Dedifferentiated amniotic fluid mesenchymal stem cell (primary cell): Measurements from ENCODE around the gene RPS15.
A peak's percentile ranks its signal among the peaks of the same experiment; 100 is the strongest.
"Not testable (repeated sequence)": the region's sequence is repeated elsewhere in the genome, so short reads cannot be mapped to it uniquely, and the experiment has no call there.

Experiments
- DNase-seq: peaks from one replicate; pipeline ENCODE4 v3.0.0-alpha.2; 2016; ENCODE audit errors: extremely low spot score

The RPS15 gene

DNA sequence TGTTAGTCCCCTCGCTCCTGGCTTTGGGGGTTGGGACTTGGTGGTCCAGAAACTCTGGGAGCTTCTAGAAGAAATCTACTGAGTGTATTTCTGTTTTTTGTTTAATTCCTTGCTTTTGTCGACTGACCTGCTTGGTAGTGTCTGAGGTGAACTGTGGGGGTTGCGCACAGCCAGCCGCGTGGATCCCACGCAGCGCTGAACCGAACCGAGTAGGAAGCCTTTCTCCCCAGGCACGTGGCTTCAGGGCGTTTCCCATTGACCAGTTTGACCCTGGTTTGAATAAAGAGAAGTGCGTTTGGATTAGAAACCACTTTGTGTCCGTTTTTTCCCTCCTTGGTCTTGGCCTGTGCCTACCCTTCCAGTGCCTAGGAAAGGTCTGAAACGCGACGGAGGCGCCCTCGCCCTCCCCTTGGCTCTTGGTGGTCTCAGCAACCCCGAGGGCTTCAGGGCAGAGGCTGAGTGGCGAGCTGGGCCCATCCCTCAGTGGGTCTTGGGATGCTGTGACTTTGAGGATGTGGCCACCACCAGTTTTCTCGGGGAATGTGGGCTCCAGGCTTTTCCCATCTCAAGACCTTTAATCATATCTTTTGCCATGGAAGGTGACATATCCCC is 2.7 kb upstream of the RPS15 start:
- DNase-seq = no peak

DNA sequence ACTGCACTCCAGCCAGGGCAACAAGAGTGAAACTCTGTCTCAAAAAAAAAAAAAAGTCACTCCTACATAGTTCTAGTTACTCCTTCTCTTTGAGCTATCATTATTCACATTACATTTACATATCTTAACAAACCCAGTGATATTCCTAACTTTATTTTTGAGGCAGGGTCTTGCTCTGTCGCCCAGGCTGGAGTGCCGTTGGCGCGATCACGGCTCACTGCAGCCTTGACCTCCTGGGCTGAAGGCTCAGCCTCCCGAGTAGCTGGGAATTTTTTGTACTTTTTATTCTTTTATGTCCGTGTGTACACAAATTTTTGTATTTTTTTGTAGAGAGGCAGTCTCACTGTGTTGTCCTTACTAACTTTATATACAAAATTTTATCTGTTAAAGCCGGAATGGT is 587 bp upstream of the RPS15 start:
- DNase-seq = no peak

DNA sequence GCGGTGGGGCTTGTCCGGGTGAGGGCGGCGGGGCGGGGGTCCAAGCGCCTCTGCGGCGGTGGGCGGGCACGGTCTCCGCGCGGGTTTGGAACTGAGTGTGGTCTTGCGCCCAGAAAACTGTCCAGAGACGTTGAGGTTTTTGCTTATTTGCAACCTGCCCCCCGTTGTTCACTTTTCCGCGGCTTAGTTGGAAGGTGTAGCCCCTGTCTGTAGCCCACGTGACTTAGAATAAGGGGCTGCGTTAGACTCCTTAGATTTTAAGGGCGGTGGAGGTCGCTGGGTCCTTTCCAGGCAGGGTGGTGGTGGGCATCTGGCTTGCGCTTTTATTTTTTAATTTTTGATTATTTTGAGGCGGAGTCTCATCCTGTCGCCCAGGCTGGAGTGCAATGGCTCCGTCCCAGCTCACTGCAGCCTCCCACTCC is 748 bp downstream of the RPS15 start:
- no peak for DNase-seq

DNA sequence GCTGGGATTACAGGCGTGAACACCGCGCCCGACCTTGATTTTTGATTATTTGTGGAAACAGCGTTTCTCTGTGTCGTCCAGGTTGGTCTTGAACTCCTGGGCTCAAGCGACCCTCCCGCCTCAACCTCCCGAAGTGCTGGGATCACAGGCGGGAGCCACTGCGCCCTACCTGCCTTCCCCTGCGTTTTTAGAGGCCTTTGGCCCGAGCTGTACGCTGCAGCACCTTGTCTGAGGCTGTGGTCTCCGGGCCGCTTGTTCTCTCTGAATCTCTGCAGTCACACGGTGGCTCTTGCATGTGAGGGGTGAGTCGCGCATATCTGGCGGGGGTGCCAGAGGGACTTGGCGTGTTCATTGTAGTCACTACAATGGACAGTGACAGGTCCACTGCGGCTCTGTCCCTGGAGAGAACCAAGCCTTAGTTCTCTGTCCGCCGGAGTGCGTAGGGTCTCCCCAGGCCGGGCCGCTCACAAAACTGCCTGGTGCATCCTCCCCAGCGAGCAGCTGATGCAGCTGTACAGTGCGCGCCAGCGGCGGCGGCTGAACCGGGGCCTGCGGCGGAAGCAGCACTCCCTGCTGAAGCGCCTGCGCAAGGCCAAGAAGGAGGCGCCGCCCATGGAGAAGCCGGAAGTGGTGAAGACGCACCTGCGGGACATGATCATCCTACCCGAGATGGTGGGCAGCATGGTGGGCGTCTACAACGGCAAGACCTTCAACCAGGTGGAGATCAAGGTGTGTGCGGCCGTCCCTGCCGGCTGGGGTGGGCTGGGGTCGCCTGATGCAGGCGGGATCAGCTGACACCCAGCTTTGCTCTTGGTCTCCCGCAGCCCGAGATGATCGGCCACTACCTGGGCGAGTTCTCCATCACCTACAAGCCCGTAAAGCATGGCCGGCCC is 1.6 kb downstream of the RPS15 start:
- DNase-seq = not testable (repeated sequence)

DNA sequence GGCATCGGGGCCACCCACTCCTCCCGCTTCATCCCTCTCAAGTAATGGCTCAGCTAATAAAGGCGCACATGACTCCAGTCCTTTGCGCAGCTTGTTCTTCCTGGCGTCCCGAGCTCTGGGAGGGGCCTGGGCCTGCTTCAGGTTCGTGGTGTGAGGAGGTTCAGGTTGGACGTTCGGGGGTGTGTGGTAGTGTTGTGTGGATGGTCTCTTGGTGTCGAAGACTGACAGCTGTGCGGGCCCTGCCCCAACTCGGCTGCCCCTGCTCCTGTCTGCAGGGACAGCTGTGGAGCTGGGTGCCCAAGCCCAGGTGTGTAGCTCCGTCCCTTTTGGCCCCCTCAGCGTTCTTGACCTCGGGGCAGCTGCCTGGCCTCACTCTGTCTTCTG is 2.2 kb downstream of the RPS15 start:
- no peak for DNase-seq

DNA sequence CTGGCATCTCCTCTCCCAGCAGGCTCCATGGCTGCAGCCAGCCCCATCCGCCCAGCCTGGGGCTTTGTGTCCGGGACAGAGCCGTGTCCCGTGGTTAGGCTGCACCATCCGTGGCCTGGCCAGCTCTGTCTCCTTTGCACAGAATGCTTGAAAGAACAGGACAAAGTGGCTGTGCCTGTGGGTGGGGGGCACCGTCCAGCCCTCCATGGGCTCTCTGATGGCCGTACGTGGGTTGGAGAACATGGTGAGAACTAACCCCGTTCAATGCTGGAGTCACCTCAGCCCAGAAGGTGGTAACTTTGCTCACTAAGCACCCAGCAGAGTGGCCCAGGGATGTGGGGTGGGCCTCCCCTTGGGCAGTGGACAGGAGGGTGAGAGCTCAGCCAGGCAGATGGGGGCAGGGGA is 2.8 kb downstream of the RPS15 start:
- DNase-seq = no peak

DNA sequence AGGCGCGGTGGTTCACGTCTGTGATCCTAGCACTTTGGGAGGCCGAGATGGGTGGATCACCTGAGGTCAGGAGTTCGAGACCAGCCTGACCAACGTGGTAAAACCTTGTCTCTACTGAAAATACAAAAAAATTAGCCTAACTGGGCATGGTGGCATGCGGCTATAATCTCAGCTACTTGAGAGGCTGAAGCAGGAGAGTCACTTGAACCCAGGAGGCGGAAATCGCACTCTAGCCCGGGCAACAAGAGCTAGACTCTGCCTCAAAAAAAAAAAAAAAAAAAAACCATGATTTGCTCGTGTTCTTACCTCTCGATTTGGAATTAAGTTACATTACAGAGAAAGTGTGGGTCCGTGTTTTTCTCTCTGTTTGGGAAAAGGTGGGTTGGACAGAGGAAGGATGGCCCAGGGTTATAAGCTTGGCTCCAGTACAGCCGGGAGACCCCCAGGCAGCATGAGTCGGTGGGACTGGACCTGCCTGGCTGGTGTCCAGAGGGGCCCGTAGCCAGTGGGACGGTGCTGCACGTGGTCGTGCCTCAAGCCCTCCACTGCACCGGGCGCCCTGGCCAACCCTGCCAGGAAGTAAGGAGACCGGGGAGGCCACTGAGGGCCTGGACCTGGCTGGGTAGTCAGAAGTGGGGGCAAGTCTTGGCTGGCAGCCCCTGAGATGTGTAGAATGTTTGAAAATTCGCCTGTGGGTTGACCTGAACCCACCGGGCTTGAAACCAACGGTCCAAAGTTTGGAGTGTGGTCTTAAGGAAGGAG is 3.7 kb downstream of the RPS15 start:
- no peak for DNase-seq

DNA sequence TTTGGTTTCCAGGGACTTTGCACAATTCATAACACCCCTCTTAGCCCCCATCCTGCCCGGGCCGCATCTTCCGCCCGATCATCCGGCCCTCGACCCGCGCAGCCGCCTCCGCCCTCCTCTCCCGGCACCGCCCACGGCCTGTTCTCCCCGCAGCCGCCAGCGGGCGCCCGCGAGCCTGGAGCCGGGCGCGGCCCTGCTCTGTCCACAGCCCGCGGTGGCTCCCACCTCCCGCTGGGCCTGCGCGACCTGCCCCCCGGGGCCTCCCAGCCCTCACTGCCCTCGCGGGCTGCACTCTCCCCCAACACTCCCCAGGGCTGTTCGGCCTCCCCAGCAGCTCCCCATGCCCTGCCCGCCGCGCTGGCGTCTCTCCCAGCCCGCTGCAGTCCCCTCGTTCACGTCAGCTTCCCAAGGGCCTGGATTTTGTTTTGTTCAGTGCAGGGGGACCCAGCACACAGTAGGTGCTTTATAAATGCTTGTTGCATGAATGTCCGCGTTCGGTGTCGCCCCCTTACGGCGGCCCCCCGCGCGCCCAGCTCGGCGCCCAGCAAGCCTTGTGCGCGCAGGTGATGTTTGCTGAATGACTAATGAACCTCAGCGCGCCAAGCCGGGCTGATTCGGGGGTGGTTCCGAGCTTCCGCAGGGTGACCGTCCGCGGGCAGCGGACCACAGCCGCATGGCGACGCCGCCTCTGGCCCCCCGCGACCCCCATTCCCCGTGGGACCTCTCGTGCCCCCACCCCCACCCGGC is 7.2 kb downstream of the RPS15 start:
- DNase-seq = peak; percentile 35

DNA sequence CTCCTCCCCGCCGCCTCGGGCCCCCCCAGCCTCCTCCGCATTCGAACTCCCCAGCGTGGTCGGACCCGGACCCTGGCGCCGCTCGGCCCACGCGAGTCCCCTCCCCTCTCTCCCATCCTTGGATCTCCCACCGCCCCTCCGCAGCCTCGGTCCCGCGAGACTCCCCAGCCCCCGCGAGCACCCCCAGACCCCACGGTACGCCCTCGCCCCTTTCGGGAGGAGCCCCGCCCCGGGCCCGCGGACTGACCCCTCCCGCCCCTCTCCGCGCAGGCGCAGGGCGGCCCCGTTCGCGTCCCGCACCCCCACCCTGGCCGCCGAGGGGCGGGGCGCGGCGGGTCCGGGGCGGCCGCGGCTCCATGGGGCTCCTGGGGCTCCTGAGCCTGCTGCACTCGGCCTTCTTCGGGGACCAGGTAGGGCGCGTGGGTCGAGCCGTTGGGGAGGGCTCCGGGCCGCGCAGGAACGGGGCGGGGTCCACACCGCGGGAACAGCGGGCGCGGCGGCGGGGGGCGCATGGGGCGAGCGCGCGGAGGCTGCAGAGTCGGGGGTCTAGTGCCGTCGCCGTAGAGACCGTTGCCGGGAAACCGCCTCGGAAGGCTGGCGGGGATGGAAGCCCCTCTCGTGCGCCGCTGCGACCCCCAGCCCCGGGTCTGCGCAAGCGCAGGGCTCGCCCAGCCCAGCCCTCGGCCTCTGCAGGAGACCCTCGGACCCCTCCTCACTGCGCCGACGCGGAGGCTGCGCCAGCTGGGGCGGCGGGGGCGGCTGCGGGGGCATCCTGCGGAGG is 7.9 kb downstream of the RPS15 start:
- no peak for DNase-seq

DNA sequence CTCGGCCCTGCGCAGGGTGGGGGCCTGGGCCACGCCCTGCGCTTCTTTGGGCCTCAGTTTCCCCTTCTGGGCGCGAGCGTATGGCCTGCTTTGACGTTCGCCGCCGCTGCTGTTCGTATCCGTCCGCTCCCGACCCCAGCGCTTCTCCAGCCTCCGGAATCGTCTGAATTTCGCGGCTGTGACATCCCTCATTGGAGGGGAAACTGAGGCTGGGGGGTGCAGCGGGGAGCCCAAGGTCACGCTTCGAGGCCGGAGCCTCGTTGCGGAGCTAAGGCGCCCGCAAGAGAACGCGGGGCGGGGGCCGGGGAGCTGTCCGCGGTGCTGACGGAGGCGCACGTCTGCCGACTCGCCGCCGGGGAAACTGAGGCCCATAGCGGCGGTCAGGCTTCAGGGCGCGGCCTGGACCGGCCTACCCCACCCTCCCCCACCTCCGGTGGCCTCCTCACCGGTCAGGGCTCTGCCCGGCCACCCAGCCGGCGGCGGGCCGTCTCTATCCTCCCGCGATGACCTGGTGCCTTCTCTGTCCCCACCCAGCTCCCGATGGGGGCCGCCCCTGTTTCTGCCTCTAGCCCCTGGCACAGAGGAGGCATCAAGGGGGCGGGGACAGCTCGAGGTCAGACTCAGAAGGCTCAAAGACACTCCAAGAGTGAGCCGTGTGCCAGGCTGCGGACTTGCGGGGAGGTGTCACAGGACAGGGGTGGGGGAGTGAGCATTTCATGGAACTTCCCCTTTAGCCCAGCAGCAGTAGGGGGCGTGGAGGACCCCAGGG is 8.7 kb downstream of the RPS15 start:
- no peak for DNase-seq

DNA sequence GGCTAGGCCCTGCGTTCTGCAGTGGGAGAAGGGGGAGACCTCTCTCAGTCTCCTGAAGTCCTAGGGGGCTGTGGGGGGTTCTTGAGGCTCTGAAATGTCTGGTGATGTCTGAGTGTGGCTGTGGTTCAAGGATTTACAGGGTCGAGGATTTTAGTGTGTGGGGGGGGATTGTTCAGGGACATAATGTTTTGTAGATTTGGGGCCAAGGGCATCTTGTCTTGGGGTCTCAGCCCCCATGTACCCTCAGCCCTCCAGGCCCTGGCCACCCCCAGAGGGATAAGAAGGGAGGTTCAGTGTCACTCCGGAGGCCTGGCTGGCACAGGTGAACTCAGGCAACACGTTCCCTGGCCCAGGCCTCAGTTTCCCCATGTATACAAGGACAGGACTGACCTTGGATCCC is 9.3 kb downstream of the RPS15 start:
- no peak for DNase-seq

DNA sequence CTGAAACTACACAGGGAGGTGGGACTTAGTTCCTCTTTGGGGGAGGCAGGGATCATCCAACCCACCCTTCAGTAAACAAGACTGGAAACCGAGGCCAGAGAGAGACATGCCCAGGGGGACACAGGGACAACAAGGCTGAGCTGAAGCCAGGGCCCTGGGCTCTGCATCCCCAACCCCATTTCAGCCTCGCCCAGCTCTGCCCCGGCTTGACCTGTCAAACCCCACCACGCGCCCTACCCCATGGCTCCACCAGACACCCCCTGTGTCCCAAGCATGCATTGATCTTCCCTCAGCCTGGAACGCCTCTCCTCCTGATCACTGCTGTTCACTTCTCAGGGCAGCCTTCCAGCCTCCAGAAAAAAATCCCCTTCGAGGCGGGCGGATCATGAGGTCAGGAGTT is 9.7 kb downstream of the RPS15 start:
- DNase-seq = no peak

DNA sequence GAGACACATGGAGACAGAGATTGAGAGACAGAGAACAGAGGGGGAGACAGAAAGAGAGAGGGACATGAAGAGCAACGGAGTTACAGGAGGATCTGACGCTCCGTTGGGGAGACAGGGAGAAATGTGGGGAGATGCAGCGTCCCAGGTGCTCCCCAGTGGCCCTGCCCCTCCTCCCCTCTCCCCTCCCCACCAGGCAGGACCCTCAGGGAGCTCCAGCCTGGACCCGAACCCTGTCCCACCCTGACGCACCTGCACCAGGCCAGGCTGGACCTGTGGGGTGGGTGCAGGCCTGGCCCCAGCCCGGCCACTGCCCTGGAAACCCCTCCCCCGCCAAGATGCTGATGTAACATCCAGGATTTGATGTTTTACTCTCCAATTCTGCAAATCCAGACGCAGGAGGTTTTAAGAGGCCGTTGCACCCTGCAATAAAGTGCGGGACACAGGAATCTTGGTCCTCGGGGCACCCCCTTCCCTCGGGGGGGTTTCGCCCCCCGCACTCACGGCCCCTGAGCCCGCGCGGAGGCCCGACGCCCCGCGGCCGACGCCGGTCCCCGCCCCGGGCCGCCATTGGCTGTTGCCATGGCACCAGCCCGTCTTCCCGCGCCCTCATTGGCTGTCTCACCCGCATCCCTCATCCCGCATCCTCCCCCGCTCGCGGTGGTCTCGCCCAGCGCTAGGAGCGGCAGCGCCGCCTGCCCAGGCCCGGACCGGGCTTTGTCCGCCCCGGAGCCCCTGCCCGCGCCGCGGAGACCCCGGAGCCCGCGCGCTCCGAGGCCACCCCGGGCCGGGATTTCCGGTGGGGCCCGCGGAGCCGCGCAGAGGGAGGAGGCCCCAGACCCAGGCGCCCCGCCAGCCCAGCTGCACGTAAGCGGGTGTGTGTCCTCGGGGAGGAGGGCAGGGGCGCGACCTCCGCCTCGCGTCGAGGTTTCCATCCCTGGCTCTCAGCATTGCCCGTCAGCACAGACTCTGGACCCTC is 11.6 kb downstream of the RPS15 start, which contains the start of gene APC2:
TSS of gene APC2 (plus strand) at position 655 of the 976 bp plus-strand sequence. CDS start 2,881 bp downstream, outside the sequence.
- no peak for DNase-seq

DNA sequence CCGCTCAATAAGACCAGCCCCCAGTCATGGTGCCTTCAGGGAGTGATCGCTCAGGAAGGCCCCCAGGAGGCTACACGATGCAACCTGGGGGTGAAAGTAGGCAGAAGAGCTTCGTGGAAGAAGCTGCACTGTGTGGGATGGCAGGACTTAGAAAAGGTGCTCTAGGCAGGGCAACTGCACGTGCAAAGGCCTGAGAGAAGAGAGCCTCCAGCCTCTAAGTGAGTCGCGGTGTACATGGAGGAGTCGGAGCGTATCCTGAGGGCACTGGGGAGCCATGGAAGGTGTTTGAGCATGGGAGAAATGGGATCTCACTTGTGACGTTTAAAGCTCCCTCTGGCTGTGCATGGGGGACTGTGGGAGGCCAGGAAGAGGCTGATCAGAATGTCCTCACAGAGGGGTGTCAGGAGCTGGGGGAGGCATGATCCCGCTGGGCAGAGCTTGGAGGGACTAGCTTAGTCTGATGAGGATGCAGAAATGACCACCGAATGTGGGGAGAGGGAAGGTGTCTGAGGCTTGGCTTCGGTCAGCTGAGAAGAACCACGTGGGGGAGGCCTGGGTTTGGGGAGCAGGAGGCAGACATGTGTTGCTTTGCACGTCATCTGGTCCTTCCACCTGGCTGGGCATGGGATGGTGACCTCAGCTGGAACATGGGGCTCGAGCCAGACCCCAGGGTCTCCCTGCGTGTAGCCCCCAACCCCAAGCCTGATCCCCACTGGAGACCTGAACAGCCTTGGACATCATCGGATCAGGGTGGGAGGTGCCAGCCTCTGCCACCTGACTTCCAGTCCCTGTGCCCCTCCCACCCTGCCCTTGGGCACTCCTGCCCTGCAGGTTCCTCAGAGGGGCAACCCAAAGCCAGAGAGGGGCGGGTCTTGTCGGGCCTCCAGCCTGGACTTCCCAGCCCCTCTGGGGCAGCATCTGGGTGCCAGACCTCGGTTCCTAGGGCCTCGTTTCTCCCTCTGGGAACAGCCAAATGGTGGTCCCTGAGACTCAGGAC is 12.8 kb downstream of the RPS15 start:
- no peak for DNase-seq

DNA sequence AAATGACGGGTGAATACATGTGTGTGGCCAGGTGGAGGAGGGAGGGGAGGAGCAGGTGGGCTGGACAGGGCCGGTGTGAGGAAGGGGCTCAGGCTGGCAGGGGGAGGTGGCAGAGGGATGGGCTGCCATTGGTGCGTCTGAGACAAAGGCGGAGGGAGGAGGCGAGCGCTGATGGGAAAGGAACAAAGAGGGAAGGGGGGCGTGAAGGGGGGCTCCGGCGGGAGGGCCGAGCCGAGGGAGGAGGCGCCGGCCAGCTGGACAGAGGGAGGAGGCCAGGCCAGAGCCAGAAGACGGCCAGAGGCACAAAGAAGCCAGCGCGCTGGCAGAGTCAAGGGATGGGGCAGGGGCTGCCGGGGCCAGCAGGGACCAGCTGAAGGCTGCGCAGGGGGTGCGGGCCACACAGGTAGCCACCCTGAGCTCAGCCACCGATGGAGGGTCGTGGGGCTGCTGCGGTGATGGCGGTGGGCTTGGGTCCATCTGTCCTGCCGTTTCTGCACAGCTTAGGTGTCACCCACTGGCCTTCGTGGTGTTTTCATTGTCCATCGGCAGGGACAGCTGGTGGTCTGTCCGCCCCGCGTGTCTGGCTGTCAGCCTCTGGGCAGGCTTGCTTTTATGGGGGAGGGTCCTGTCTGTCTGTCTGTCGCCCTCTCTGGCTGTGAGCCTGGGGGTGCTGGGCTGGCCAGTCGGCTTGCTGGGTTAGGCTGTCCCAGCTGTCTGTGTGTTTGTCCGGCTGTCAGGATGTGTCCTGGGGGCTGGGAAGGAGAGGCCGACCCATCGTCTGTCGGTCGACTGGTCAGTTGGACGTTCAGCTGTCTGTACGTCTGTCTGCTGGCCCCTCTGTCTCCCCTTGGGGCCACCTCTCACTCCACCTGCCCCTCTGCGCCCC is 14.0 kb downstream of the RPS15 start:
- DNase-seq = no peak

DNA sequence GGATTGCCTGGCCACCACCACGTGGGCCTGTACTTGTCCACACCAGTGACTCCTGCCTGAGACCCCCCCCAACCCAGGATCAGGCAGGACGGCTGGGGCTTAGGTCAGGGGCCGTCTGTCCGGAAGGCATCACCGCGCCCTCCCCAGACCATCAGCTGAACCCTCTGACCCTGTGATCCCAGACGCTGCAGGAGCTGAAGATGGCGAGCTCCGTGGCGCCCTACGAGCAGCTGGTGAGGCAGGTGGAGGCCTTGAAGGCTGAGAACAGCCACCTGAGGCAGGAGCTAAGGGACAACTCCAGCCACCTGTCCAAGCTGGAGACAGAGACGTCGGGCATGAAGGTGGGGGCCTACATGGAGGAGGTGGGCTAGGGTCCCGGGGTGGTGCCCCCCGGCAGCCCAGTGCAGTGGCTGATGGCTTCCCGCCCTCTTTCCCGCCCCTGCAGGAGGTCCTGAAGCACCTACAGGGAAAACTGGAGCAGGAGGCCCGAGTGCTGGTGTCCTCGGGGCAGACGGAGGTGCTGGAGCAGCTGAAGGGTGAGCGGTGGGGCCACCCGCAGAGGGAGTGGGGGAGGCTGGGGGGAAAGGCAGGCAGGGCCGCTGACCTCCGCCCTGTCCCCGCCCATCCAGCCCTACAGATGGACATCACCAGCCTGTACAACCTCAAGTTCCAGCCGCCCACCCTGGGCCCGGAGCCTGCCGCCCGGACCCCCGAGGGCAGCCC is 14.8 kb downstream of the RPS15 start:
- no peak for DNase-seq
